ENCODE measurements around the gene NPY. TPM values are rescaled to one million over a fixed set of nuclear protein-coding genes. Genes with fewer than 3 reads are reported as not detected.
A peak's percentile ranks its signal among the peaks of the same experiment; 100 is the strongest.
"Not testable (repeated sequence)": the region's sequence is repeated elsewhere in the genome, so short reads cannot be mapped to it uniquely, and the experiment has no call there.

The NPY gene
- total RNA-seq, result not detected

DNA sequence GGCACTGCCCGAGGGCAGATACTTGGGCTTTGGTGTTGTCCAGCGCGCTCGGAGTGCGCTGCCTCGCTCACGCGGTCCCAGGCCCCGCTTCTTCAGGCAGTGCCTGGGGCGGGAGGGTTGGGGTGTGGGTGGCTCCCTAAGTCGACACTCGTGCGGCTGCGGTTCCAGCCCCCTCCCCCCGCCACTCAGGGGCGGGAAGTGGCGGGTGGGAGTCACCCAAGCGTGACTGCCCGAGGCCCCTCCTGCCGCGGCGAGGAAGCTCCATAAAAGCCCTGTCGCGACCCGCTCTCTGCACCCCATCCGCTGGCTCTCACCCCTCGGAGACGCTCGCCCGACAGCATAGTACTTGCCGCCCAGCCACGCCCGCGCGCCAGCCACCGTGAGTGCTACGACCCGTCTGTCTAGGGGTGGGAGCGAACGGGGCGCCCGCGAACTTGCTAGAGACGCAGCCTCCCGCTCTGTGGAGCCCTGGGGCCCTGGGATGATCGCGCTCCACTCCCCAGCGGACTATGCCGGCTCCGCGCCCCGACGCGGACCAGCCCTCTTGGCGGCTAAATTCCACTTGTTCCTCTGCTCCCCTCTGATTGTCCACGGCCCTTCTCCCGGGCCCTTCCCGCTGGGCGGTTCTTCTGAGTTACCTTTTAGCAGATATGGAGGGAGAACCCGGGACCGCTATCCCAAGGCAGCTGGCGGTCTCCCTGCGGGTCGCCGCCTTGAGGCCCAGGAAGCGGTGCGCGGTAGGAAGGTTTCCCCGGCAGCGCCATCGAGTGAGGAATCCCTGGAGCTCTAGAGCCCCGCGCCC lies at the start of gene NPY:
Gene NPY (plus strand): TSS at position 294 of the 802 bp plus-strand sequence. CDS start 1,051 bp downstream, outside the sequence.
- Mint-ChIP-seq H3K36me3 (no peaks in the 10 kb centered on the region), H3K4me1 (peaks cover 8% of the 10 kb centered on the region), H3K4me3 (peak within 1 kb of the TSS; percentile 68), H3K27me3 (peaks cover 47% of the 10 kb centered on the region), H3K9me3 (no peaks in the 10 kb centered on the region), H3K27ac (no peak within 1 kb of the TSS)
- DNase-seq, result peak; percentile 41
- ATAC-seq (ENCODE audit: low read depth), result peak; percentile 50
- POLR2A ChIA-PET, result interaction anchor here (0.6 kb wide), 1 partner anchor 622 kb away, joined by 3 read pairs; no protein-coding TSS in a partner anchor

DNA sequence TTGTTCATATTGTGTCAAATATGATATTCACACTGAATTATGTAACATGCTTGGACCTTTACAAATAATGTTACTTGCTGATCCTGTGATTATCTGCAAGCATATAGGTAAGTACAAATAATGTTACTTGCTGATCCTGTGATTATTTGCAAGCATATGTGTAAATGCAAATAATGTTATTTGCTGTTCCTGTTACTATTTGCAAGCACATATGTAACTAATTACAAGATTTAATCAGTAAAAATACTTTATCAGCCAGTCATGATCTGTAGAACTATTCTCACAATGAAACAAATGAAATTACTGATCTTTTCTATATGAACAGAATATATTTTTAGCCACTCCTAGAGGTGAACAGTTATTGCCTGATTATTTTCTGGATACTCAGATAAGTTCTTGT lies 44.7 kb upstream of the NPY start:
- Mint-ChIP-seq H3K27me3 (peaks cover 19% of the 10 kb centered on the region), H3K4me3 (no peak overlapping the region), H3K4me1 (no peaks in the 10 kb centered on the region), H3K9me3 (no peaks in the 10 kb centered on the region), H3K36me3 (no peaks in the 10 kb centered on the region), H3K27ac (no peak overlapping the region)
- POLR2A ChIA-PET, result no interaction called here
- no peak for DNase-seq
- ATAC-seq (ENCODE audit: low read depth), result no peak

DNA sequence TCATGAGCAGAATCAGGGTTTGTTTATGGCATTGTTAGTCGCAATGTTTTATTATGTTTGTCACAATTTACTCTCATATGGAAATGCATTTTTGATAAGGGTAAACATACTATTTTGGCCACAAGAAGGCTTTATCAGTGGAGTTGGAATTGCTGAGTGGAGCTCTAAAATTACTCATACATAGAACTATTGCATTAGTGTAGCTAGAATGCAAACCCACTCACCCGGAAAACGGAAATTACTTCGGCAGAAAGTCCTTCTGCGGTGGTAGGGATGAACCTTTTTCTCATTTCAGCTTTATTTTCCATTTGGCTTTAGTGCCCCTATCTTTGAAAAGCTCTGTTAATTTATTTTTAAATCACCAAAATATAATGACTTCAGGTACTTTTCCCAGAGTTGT lies 42.8 kb upstream of the NPY start:
- POLR2A ChIA-PET, result no interaction called here
- Mint-ChIP-seq H3K36me3 (no peaks in the 10 kb centered on the region), H3K4me1 (no peaks in the 10 kb centered on the region)

DNA sequence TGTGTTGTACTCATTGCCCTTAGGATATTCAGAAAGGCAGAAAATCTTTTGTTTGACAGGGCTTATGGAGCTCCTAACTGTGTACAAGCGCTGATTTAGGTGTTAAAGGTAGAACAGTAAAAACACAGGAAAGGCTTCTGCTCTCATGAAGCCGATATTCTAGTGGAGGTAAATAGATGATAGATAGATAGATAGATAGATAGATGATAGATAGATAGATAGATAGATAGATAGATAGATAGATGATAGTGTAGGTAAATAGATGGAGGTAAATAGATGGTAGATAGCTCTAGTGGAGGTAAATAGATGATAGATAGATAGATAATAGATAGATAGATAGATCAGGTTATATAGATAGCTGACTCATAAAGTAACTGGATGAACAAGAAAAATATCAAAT lies 39.4 kb upstream of the NPY start:
- Mint-ChIP-seq H3K4me3 (no peak overlapping the region), H3K4me1 (no peaks in the 10 kb centered on the region), H3K9me3 (peaks cover 2% of the 10 kb centered on the region), H3K27me3 (peaks cover 13% of the 10 kb centered on the region), H3K27ac (no peak overlapping the region), H3K36me3 (no peaks in the 10 kb centered on the region)
- ATAC-seq (ENCODE audit: low read depth) (no peak), DNase-seq (no peak)
- POLR2A ChIA-PET, result no interaction called here

More for the DNA sequence above, 42.8 kb upstream of the NPY start:
- no peak overlapping the region for H3K27ac Mint-ChIP-seq
- DNase-seq, result no peak
- no peak overlapping the region for H3K4me3 Mint-ChIP-seq
- peaks cover 14% of the 10 kb centered on the region for H3K27me3 Mint-ChIP-seq
- no peak for ATAC-seq (ENCODE audit: low read depth)
- H3K9me3 Mint-ChIP-seq, result no peaks in the 10 kb centered on the region

DNA sequence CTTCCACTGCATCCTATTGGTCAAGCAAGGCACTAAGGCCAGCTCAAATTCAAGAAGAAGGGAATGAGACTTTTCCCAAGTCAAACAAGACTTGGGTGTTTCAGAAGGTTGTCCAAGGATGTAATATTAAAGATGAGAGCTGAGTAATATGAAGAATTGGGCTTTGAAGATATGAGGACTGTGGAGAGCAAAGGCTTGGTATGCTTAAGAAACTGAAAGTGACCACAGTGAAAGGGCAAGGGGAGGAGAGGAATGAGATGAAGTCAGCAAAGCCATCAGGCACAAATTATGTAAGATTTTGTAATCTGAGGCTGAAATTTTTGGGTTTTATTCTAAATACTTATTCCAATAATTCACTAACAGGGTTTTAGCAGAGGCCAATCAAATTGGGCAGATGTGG lies 38.6 kb upstream of the NPY start:
- Mint-ChIP-seq H3K36me3 (no peaks in the 10 kb centered on the region), H3K4me3 (no peak overlapping the region), H3K27ac (no peak overlapping the region), H3K4me1 (no peaks in the 10 kb centered on the region), H3K9me3 (peaks cover 2% of the 10 kb centered on the region), H3K27me3 (peaks cover 11% of the 10 kb centered on the region)
- DNase-seq (no peak), ATAC-seq (ENCODE audit: low read depth) (no peak)
- POLR2A ChIA-PET, result no interaction called here

DNA sequence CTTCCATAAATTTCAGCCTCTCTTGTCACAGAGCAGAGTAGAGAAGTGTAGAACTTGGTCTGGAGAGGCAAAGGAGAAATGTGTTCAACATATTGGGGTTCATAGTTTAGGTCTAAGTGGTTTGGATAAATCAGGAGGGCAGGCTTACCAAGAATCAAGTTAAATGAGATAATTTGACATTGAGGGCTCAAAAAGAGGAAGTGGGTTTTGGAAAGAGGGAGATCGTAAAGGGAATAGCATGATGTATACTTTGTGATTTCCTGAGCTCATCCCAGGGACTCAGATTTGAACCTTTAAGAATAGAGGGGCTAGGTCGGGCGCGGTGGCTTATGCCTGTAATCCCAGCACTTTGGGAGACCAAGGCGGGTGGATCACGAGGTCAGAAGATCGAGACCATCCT lies 34.7 kb upstream of the NPY start:
- DNase-seq (no peak), ATAC-seq (ENCODE audit: low read depth) (no peak)
- no peak overlapping the region for H3K4me3 Mint-ChIP-seq
- peaks cover 12% of the 10 kb centered on the region for H3K9me3 Mint-ChIP-seq
- H3K27ac Mint-ChIP-seq, result no peak overlapping the region
- peaks cover 5% of the 10 kb centered on the region for H3K4me1 Mint-ChIP-seq
- POLR2A ChIA-PET, result no interaction called here
- peaks cover 2% of the 10 kb centered on the region for H3K27me3 Mint-ChIP-seq
- peaks cover 7% of the 10 kb centered on the region for H3K36me3 Mint-ChIP-seq

DNA sequence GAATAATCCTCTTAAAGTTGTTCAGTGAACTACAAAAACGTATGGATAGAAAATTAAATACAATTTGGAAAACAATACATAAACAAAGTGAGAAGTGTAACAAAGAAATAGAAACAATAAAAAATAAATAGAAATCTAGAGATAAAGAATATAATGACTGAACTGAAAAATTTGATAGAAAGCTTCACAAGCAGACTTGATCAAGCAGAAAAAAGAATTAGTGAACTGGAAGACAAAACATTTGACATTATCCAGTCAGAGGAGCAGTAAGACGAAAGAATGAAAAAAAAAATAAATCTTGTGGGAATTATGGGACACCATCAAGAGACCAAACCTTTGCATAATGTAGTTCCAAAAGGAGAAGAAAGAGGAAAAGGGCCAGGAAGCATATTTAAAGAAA lies 32.4 kb upstream of the NPY start:
- Mint-ChIP-seq H3K36me3 (peaks cover 7% of the 10 kb centered on the region), H3K4me1 (peaks cover 15% of the 10 kb centered on the region), H3K4me3 (no peak overlapping the region), H3K27me3 (peaks cover 6% of the 10 kb centered on the region), H3K27ac (no peak overlapping the region), H3K9me3 (peaks cover 14% of the 10 kb centered on the region)
- DNase-seq (no peak), ATAC-seq (ENCODE audit: low read depth) (no peak)
- POLR2A ChIA-PET, result no interaction called here

DNA sequence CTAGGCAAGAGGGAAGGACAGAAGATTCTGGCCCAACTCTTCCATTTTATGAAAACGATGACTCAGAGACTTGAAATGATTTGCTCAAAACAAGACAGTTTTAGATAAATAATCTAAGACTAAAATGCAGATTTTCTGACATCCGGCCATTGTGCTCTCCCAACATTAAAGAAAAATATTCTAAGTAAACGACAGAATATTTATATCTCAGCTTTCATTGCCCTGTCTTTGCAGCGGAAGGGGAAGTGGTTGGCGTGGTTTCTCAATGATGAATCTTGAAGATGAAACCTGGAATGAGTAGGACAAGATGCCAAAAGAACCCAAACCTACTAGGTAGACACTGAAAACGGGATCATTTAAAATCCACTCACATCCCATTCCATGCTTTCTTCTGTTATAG lies 28.9 kb upstream of the NPY start:
- ATAC-seq (ENCODE audit: low read depth), result peak; percentile 60
- Mint-ChIP-seq H3K9me3 (peaks cover 16% of the 10 kb centered on the region), H3K4me3 (peak overlapping the region; percentile 8), H3K36me3 (peaks cover 10% of the 10 kb centered on the region), H3K4me1 (peaks cover 17% of the 10 kb centered on the region), H3K27me3 (peaks cover 15% of the 10 kb centered on the region), H3K27ac (no peak overlapping the region)
- POLR2A ChIA-PET, result interaction anchor here (0.9 kb wide), 1 partner anchor 27 kb away, joined by 3 read pairs; no protein-coding TSS in a partner anchor
- no peak for DNase-seq

DNA sequence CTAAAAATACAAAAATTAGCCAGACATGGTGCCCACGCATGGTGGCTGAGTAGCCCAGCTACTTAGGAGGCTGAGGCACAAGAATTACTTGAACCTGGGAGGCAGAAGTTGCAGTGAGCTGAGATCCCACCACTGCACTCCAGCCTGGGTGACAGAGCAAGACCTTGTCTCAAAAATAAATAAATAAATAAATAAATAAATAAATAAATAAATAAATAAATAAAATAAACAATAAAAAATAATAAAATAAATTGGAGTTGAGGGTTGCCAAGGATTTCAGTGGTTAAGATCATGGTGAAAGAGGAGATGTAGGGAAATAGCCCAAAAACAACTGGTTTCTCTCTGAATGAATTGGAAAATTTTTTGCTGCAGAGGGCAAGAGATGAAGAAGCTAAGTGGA lies 25.7 kb upstream of the NPY start:
- POLR2A ChIA-PET; H3K36me3 Mint-ChIP-seq; DNase-seq; H3K27ac Mint-ChIP-seq; H3K4me3 Mint-ChIP-seq; ATAC-seq (ENCODE audit: low read depth): not testable (repeated sequence)
- peaks cover 39% of the 10 kb centered on the region for H3K27me3 Mint-ChIP-seq
- H3K4me1 Mint-ChIP-seq, result peaks cover 14% of the 10 kb centered on the region
- H3K9me3 Mint-ChIP-seq, result peaks cover 10% of the 10 kb centered on the region

DNA sequence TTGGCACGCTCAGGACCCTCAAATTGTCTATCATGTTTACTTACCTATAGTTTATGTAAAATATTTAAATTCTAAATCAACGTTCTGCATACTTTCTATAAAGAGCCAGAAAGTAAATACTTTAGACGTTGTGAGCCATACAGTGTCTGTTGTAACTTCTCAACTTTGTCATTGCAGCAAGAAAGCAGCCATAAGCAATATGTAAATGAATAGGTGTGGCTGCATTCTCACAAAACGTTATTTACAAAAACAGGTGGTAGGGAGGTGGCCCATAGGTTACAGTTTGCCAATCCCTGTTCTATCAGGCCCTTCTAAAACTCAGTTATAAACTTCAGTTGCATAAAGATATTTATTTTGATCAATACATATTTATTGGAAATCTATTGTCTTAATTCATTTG lies 12.1 kb upstream of the NPY start:
- POLR2A ChIA-PET, result no interaction called here

DNA sequence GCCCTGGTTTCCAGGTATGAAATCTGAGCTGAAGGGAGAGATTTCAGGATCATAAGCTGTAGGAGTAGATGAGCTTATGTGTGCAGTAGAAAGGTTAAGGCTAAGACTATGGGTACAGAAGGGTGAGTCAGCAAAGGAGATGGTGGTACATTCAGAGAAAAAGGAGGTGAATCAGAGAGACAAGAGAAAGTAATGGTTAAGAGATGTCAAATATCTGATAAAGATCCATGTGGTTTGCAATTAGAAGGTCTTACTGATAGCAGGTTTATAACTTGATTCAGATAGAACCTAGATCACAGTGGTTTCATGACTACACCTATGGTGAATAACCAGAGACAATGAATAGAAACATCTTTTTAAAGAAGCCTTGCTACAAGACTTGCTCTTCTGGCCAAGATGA lies 4.5 kb upstream of the NPY start:
- Mint-ChIP-seq H3K27me3 (peaks cover 27% of the 10 kb centered on the region), H3K27ac (no peak overlapping the region), H3K4me1 (peaks cover 3% of the 10 kb centered on the region), H3K4me3 (no peak overlapping the region), H3K9me3 (peaks cover 4% of the 10 kb centered on the region), H3K36me3 (no peaks in the 10 kb centered on the region)
- DNase-seq (no peak), ATAC-seq (ENCODE audit: low read depth) (no peak)
- POLR2A ChIA-PET, result no interaction called here

More for the DNA sequence above, 12.1 kb upstream of the NPY start:
- Mint-ChIP-seq H3K9me3 (peaks cover 1% of the 10 kb centered on the region), H3K4me1 (no peaks in the 10 kb centered on the region), H3K27ac (no peak overlapping the region), H3K27me3 (peaks cover 30% of the 10 kb centered on the region), H3K4me3 (no peak overlapping the region), H3K36me3 (peaks cover 2% of the 10 kb centered on the region)
- no peak for DNase-seq
- ATAC-seq (ENCODE audit: low read depth), result no peak

DNA sequence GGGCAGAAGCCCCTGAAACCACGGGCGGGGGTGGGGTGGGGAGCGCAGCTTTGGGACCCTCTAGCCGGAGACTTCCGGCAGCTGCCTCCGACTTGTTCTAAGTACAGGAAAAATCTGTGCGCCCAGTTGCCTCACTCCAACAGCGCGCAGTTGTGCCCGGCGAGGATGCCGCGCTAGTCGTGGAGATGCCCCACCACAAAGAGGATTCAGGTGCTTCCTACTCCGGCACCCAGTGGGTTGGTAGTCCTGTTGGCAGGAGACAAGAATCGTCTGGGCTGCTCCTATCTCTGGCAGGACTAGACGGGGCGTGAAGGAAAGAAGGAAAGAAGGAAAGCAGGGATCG lies 465 bp upstream of the NPY start:
- H3K27ac Mint-ChIP-seq, result no peak overlapping the region
- DNase-seq, result peak; percentile 29
- peaks cover 45% of the 10 kb centered on the region for H3K27me3 Mint-ChIP-seq
- no peaks in the 10 kb centered on the region for H3K36me3 Mint-ChIP-seq
- POLR2A ChIA-PET, result interaction anchor here (0.6 kb wide), 1 partner anchor 622 kb away, joined by 3 read pairs; no protein-coding TSS in a partner anchor
- no peaks in the 10 kb centered on the region for H3K9me3 Mint-ChIP-seq
- ATAC-seq (ENCODE audit: low read depth), result no peak
- H3K4me1 Mint-ChIP-seq, result peaks cover 8% of the 10 kb centered on the region
- H3K4me3 Mint-ChIP-seq, result peak overlapping the region; percentile 68

DNA sequence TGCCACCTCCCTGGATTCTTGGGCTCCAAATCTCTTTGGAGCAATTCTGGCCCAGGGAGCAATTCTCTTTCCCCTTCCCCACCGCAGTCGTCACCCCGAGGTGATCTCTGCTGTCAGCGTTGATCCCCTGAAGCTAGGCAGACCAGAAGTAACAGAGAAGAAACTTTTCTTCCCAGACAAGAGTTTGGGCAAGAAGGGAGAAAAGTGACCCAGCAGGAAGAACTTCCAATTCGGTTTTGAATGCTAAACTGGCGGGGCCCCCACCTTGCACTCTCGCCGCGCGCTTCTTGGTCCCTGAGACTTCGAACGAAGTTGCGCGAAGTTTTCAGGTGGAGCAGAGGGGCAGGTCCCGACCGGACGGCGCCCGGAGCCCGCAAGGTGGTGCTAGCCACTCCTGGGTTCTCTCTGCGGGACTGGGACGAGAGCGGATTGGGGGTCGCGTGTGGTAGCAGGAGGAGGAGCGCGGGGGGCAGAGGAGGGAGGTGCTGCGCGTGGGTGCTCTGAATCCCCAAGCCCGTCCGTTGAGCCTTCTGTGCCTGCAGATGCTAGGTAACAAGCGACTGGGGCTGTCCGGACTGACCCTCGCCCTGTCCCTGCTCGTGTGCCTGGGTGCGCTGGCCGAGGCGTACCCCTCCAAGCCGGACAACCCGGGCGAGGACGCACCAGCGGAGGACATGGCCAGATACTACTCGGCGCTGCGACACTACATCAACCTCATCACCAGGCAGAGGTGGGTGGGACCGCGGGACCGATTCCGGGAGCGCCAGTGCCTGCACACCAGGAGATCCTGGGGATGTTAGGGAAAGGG lies 913 bp downstream of the NPY start:
- H3K27ac Mint-ChIP-seq, result no peak overlapping the region
- no peak for ATAC-seq (ENCODE audit: low read depth)
- H3K4me3 Mint-ChIP-seq, result peak overlapping the region; percentile 54
- DNase-seq, result peak; percentile 29
- no peaks in the 10 kb centered on the region for H3K36me3 Mint-ChIP-seq
- peaks cover 52% of the 10 kb centered on the region for H3K27me3 Mint-ChIP-seq
- H3K9me3 Mint-ChIP-seq, result no peaks in the 10 kb centered on the region
- POLR2A ChIA-PET, result no interaction called here
- peaks cover 8% of the 10 kb centered on the region for H3K4me1 Mint-ChIP-seq

Measured in activated naive CD8-positive, alpha-beta T cell treated with anti-CD3 and anti-CD28 coated beads, Interleukin-2, amount 10 ng/mL, durations not matched to agents 7 days and 5 days (primary cell).